Hepatocyte (in vitro differentiated cells): Measurements from ENCODE around the gene CASP14.

Experiments used
- EZH2 ChIP-seq: fragments of 200-600 bp; sonication (generic); IDR thresholded peaks from 2 replicates; pipeline ENCODE4 v1.6.1; 2016; ENCODE audit warnings: antibody characterized with exemption, mild to moderate bottlenecking, borderline replicate concordance
- TF ChIP-seq, protein P1 (sequence below): fragments of 200-600 bp; sonication (generic); IDR thresholded peaks from 2 replicates; pipeline ENCODE4 v1.5.1; 2016; ENCODE audit warnings: antibody characterized with exemption, mild to moderate bottlenecking; ENCODE audit not compliant: poor library complexity

- TF ChIP-seq, protein P1, sequence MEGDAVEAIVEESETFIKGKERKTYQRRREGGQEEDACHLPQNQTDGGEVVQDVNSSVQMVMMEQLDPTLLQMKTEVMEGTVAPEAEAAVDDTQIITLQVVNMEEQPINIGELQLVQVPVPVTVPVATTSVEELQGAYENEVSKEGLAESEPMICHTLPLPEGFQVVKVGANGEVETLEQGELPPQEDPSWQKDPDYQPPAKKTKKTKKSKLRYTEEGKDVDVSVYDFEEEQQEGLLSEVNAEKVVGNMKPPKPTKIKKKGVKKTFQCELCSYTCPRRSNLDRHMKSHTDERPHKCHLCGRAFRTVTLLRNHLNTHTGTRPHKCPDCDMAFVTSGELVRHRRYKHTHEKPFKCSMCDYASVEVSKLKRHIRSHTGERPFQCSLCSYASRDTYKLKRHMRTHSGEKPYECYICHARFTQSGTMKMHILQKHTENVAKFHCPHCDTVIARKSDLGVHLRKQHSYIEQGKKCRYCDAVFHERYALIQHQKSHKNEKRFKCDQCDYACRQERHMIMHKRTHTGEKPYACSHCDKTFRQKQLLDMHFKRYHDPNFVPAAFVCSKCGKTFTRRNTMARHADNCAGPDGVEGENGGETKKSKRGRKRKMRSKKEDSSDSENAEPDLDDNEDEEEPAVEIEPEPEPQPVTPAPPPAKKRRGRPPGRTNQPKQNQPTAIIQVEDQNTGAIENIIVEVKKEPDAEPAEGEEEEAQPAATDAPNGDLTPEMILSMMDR, result no peak
- TF ChIP-seq EZH2, result no peak
Measured at GRCh38 chr19:15098460-15098859, 49.2 kb downstream of the CASP14 start.
